Endothelial cell of umbilical vein (primary cell): ENCODE measurements around the gene YWHAQ.

Source experiments
- FOS ChIP-seq: IDR thresholded peaks from 2 replicates; pipeline ENCODE4 v1.6.1; 2011; ENCODE audit warnings: mild to moderate bottlenecking, low read length, moderate library complexity, borderline replicate concordance; ENCODE audit not compliant: insufficient read depth
- MYC ChIP-seq: IDR thresholded peaks from one replicate; pipeline ENCODE4 v1.6.1; 2011; ENCODE audit warnings: mild to moderate bottlenecking, low read depth, low read length
- TF ChIP-seq, protein P1 (sequence below), 2 donors: IDR thresholded peaks; 1 replicate in 1 of 2; 2 replicates in 1 of 2; pipeline ENCODE4 v1.5.1; 2011; ENCODE audit warnings: low read length in 2 of 2, mild to moderate bottlenecking in 2 of 2, moderate library complexity in 2 of 2, control low read depth in 1 of 2, inconsistent platforms in 1 of 2, low read depth in 1 of 2; ENCODE audit not compliant: insufficient read depth in 1 of 2; ENCODE audit errors: extremely low read depth in 1 of 2

- TF ChIP-seq, protein P1, sequence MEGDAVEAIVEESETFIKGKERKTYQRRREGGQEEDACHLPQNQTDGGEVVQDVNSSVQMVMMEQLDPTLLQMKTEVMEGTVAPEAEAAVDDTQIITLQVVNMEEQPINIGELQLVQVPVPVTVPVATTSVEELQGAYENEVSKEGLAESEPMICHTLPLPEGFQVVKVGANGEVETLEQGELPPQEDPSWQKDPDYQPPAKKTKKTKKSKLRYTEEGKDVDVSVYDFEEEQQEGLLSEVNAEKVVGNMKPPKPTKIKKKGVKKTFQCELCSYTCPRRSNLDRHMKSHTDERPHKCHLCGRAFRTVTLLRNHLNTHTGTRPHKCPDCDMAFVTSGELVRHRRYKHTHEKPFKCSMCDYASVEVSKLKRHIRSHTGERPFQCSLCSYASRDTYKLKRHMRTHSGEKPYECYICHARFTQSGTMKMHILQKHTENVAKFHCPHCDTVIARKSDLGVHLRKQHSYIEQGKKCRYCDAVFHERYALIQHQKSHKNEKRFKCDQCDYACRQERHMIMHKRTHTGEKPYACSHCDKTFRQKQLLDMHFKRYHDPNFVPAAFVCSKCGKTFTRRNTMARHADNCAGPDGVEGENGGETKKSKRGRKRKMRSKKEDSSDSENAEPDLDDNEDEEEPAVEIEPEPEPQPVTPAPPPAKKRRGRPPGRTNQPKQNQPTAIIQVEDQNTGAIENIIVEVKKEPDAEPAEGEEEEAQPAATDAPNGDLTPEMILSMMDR (IDR thresholded peaks at IDR 0.05; ENCODE audit: extremely low read depth in 1 of 2, insufficient read depth in 1 of 2, low read depth in 1 of 2, low read length in 2 of 2), result no peak
- peak; percentile 59 for TF ChIP-seq FOS
- TF ChIP-seq MYC, result no peak
Observed at GRCh38 chr2:9590641-9591040, 40.2 kb downstream of the YWHAQ start.
